LNCaP clone FGC (cell line): ENCODE data around the gene CACNA2D1.
"Not testable (repeated sequence)": the region's sequence is repeated elsewhere in the genome, so short reads cannot be mapped to it uniquely, and the experiment has no call there.

Experiments used
- DNase-seq: peaks from one replicate; pipeline ENCODE4 v3.0.0-alpha.2; 2011; ENCODE audit warnings: low read depth
- H3K4me3 ChIP-seq: 2 replicates; pipeline ENCODE4 v1.5.1; 2011; ENCODE audit warnings: mild to moderate bottlenecking, low read depth, low read length, control low read depth
- TF ChIP-seq, protein P1 (sequence below): IDR thresholded peaks from 2 replicates; pipeline ENCODE4 v1.5.1; 2012; ENCODE audit warnings: mild to moderate bottlenecking; ENCODE audit not compliant: control insufficient read depth, insufficient read depth; ENCODE audit errors: extremely low read depth

Gene CACNA2D1

DNA sequence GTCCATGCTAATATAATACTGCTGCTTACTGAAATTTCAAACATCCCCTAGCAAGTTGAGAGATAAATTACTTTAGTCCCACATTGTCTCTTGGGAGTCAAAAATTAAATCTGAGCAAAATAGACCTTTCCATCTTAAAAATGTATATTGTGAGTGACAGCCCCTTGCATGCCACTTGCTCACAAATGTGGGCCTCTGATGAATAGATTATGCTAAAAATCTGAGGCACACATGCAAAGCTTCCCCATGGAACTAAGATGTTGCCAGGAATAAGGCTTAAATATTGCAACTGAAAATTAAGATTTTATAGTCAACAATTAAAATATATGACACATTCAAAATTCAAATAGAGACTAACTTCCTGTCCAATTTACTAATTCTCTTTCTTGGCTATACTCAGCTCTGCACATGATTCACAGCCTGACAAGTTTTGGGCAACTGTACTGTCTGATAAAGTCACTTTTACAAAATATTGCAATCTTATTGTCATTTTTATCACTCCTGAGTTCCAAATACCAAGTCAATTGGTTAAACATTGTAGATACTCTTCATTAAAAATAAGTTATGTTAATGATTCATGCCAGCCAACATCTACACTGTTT, 301.2 kb downstream of the CACNA2D1 start:
- no peak for DNase-seq
- no peak overlapping the region for H3K4me3 ChIP-seq
- TF ChIP-seq, protein P1, sequence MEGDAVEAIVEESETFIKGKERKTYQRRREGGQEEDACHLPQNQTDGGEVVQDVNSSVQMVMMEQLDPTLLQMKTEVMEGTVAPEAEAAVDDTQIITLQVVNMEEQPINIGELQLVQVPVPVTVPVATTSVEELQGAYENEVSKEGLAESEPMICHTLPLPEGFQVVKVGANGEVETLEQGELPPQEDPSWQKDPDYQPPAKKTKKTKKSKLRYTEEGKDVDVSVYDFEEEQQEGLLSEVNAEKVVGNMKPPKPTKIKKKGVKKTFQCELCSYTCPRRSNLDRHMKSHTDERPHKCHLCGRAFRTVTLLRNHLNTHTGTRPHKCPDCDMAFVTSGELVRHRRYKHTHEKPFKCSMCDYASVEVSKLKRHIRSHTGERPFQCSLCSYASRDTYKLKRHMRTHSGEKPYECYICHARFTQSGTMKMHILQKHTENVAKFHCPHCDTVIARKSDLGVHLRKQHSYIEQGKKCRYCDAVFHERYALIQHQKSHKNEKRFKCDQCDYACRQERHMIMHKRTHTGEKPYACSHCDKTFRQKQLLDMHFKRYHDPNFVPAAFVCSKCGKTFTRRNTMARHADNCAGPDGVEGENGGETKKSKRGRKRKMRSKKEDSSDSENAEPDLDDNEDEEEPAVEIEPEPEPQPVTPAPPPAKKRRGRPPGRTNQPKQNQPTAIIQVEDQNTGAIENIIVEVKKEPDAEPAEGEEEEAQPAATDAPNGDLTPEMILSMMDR, result no peak

DNA sequence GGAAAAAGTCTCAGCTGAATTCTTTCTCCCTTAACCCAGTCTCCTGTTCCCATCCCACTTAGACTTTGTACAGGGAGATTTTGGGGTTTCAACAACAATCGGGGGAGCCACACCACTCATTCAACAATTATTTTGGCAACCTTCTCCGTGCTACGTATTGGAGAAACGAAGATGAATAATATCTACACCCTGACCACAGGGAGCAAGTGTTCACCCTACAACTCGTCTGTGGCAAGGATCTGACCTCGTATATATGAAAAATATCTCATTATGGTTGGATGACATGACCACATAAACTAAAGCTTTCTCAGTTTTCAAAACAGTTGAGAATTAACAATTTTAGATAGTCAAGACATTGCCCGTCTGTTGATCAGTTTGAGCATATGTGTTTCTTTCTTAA, 302.1 kb downstream of the CACNA2D1 start:
- H3K4me3 ChIP-seq, result no peak overlapping the region
- TF ChIP-seq, protein P1, result no peak
- DNase-seq, result no peak

DNA sequence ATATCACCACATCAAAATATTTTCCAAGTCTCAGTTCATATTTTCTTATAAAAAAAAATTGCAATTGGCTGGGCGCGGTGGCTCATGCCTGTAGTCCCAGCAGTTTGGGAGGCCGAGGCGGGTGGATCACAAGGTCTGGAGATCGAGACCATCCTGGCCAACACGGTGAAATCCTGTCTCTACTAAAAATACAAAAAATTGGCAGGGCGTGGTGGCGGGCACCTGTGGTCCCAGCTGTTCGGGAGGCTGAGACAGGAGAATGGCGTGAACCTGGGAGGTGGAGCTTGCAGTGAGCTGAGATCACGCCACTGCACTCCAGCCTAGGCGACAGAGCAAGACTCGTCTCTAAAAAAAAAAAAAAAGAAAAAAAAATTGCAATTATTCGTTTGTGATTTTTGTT, 303.0 kb downstream of the CACNA2D1 start:
- H3K4me3 ChIP-seq, DNase-seq: not testable (repeated sequence)

DNA sequence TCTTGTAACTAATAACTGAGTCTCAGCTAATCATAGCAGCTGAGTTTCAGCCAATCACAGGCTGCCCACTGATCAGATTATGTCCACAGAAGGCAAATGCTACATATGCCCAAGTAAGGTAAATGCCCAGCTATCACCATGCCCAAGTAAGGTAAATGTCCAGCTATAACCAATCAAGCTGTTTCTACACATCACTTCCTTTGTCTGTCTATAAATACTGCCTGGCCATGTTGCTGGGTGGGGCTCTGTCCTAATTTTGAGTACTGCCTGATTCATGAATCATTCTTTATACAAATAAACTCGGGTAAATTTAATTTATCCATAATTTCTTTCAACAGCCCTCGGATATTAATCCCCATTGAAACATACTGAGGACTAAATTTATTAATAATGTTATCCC, 312.4 kb downstream of the CACNA2D1 start:
- no peak overlapping the region for H3K4me3 ChIP-seq
- DNase-seq, result no peak
- TF ChIP-seq, protein P1, result no peak

DNA sequence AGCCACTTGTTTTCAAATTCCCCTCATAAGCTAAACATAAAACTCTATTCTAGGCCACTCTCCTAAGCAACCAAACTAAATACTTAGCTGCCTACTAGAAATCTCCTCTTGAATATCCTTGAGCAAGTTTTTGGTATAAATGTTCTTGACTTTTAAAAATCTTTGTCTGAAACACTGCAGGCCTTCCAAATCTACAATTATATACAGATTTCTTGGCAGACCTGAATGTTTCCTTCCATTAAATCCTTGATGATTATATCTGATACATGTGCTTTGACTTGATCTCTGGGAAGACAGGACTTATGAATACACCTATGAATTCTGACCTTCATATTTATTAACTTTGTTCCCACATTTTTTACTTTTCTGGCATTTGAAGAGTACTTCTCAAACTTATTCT, 314.5 kb downstream of the CACNA2D1 start:
- no peak for DNase-seq
- TF ChIP-seq, protein P1, result no peak
- H3K4me3 ChIP-seq, result no peak overlapping the region

DNA sequence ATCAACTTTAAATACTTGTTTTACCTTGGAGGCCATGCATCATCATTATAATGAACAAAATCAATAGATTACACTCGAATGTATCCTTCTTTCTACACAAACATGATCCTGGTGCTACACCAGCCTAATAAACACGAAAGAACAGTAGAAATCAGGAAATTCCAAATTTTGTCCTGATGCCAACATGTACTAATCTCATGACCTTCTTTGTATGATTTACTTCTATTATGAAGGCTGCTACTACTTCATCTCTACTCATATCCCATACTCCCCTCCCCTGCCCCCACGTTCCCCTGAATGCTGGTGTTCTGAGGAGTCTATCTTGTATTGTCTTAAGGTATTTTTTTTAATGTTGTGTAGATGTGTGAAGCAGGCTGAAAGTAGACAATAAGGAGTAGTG, 315.0 kb downstream of the CACNA2D1 start:
- TF ChIP-seq, protein P1, result no peak
- no peak overlapping the region for H3K4me3 ChIP-seq
- DNase-seq, result no peak

DNA sequence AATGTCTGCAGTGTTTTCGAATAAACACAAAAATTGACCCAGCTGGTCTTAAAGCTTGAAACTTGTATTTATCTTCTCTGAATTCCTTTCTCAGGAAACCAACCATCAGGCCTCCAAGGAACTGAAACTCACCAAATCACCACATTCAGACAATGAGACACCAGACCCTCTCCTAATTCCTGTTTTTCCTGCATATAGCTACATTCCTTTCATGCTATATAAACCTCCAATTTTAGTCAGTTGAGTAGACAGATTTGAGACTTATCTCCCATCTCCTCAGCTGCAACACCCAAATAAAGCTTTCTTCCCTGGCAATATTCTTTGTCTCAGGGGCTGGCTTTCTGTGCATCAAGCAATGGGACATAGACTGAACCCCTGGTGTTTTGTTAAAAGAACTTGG, 317.0 kb downstream of the CACNA2D1 start:
- DNase-seq, result no peak
- no peak overlapping the region for H3K4me3 ChIP-seq
- TF ChIP-seq, protein P1, result no peak
